ENCODE measurements around the gene POLR1G. TPM values are rescaled to one million over a fixed set of nuclear protein-coding genes. Genes with fewer than 3 reads are reported as not detected.

The POLR1G gene
- total and polyA plus RNA-seq, 2 donors (not counting 3 experiments of a cell fraction or from before 2014, with no cell fraction given), result 6.6 to 19.5 TPM

- intact Hi-C loops (cut with micrococcal nuclease) (no loop called here), dilution Hi-C loops (cut with MboI; ENCODE audit: extremely low pct_ligation_motif_present, low sequenced_read_pairs) (no loop called here)
- Histone ChIP-seq H3K4me1 (ENCODE audit: control insufficient read depth, extremely low read depth, insufficient read depth, low read length) (peaks cover 17% of the 10 kb centered on the region), H4K20me1 (replicated peaks; ENCODE audit: control insufficient read depth, extremely low read depth, insufficient read depth, low read length) (no peaks in the 10 kb centered on the region), H3K4me2 (ENCODE audit: insufficient read depth, low read length) (no peak overlapping the region), H3K79me2 (ENCODE audit: control insufficient read depth, insufficient read depth, low read length) (no peaks in the 10 kb centered on the region), H2AFZ (ENCODE audit: low read depth, low read length) (no peak overlapping the region), H3K9me1 (replicated peaks; ENCODE audit: control insufficient read depth, extremely low read depth, insufficient read depth, low read length) (no peaks in the 10 kb centered on the region), H3K9ac (replicated peaks; ENCODE audit: extremely low read depth, insufficient read depth, low read length) (no peak overlapping the region), H3K27me3 (ENCODE audit: control insufficient read depth in 2 of 2, insufficient read depth in 2 of 2, low read length in 2 of 2) (no peaks in the 10 kb centered on the region), H3K9me3 (replicated peaks; ENCODE audit: control insufficient read depth, insufficient read depth, low read length) (no peaks in the 10 kb centered on the region), H3K36me3 (ENCODE audit: control insufficient read depth in 2 of 2, extremely low read depth in 1 of 2, insufficient read depth in 2 of 2, low read length in 2 of 2) (no peaks in the 10 kb centered on the region), H3K4me3 (replicated peaks in 1 of 3; ENCODE audit: insufficient read depth in 1 of 3, low read depth in 1 of 3, low read length in 3 of 3) (no peak overlapping the region), H3K27ac (ENCODE audit: insufficient read depth, low read depth, low read length) (peak overlapping the region; percentile 89)
- ChIA-PET CTCF (interaction anchor here (8.6 kb wide), 1 partner anchor 36 kb away, joined by 891 read pairs; no protein-coding TSS in a partner anchor), POLR2A (no interaction called here)
- TF ChIP-seq FOS (IDR thresholded peaks at IDR 0.05; ENCODE audit: borderline replicate concordance, insufficient read depth, low read length) (no peak), POLR2AphosphoS5 (IDR thresholded peaks at IDR 0.05; ENCODE audit: insufficient read depth, low read depth, low read length) (no peak), MAX (IDR thresholded peaks at IDR 0.05; ENCODE audit: insufficient read depth, insufficient read length) (no peak), EZH2 (IDR thresholded peaks at IDR 0.05; ENCODE audit: borderline replicate concordance, low read depth, low read length, severe bottlenecking) (no peak), MYC (IDR thresholded peaks at IDR 0.05; ENCODE audit: low read depth, low read length) (no peak), GATA2 (IDR thresholded peaks at IDR 0.05; ENCODE audit: insufficient read depth, insufficient read length, low read depth, low read length) (no peak), CTCF (IDR thresholded peaks at IDR 0.05; ENCODE audit: extremely low read depth in 1 of 2, insufficient read depth in 1 of 2, low read depth in 1 of 2, low read length in 2 of 2) (no peak), POLR2A (IDR thresholded peaks at IDR 0.05; ENCODE audit: low read depth, low read length) (no peak), JUN (IDR thresholded peaks at IDR 0.05; ENCODE audit: borderline replicate concordance, insufficient read depth, insufficient read length, low read depth) (no peak)
- BruUV-seq (replicated peaks), result no TSS peak
- FAIRE-seq (no peak), DNase-seq (ENCODE audit: low read depth, low spot score) (no peak)
Observed at GRCh38 chr19:45442408-45442777, 35.9 kb downstream of the POLR1G start.
